Panc1 (cell line): ENCODE measurements around the gene HAUS8. TPM values are rescaled to one million over a fixed set of nuclear protein-coding genes. Genes with fewer than 3 reads are reported as not detected.

ENCODE experiments used
- ATAC-seq: fragments of 200-7000 bp; cut with Tn5 transposase; 2 replicates; pipeline ENCODE4 v1.9.1; 2020; ENCODE audit warnings: mild to moderate bottlenecking, moderate library complexity
- BruUV-seq: library from RNA; stranded (reverse); fragments of 400-500 nt; replicated peaks from 2 replicates; lab custom pipeline; 2021; lab: Mats Ljungman, UMichigan
- CTCF ChIA-PET: fragments of 300-600 bp; sonication (Branson Sonifier 250); formaldehyde crosslinking; loops from one replicate; lab custom pipeline; 2022; ENCODE audit warnings: antibody characterized with exemption; lab: Charles Lee
- POLR2A ChIA-PET: fragments of 300-600 bp; sonication (Branson Sonifier 250); formaldehyde crosslinking; loops from one replicate; lab custom pipeline; 2022; ENCODE audit warnings: antibody characterized with exemption; lab: Charles Lee
- DNase-seq: peaks from one replicate; pipeline ENCODE4 v3.0.0-alpha.2; 2010; ENCODE audit warnings: low read depth, low spot score
- H3K27ac ChIP-seq: 2 replicates; pipeline ENCODE4 v1.5.1; 2011; ENCODE audit warnings: mild to moderate bottlenecking, low read length, inconsistent platforms
- H3K27me3 ChIP-seq: fragments of 200-500 bp; sonication (Bioruptor generic); 2 replicates; pipeline ENCODE4 v1.6.0; 2014; ENCODE audit warnings: low read length, inconsistent platforms; ENCODE audit not compliant: control insufficient read depth, insufficient read depth
- H3K36me3 ChIP-seq: fragments of 200-500 bp; sonication (Bioruptor generic); 2 replicates; pipeline ENCODE4 v1.5.1; 2014; ENCODE audit warnings: inconsistent platforms, mild to moderate bottlenecking, low read length, moderate library complexity; ENCODE audit not compliant: control insufficient read depth, insufficient read depth
- H3K4me1 ChIP-seq: 2 replicates; pipeline ENCODE4 v1.5.1; 2011; ENCODE audit warnings: inconsistent platforms, mild to moderate bottlenecking, low read length, moderate library complexity; ENCODE audit not compliant: control insufficient read depth, insufficient read depth
- H3K4me3 ChIP-seq, 2 experiments: 2 replicates each; pipeline ENCODE4 v1.5.1; 2011 to 2012; ENCODE audit warnings: low read depth in 2 of 2, low read length in 2 of 2, mild to moderate bottlenecking in 2 of 2, inconsistent platforms in 1 of 2, moderate library complexity in 1 of 2
- H3K9me3 ChIP-seq: fragments of 200-500 bp; sonication (Bioruptor generic); 2 replicates; pipeline ENCODE4 v1.5.1; 2014; ENCODE audit warnings: low read depth, mild to moderate bottlenecking, inconsistent platforms, low read length, moderate library complexity; ENCODE audit not compliant: control insufficient read depth, insufficient read depth
- CTCF ChIP-seq: fragments of 450-650 bp; IDR thresholded peaks from 2 replicates; pipeline ENCODE4 v1.5.1; 2017; ENCODE audit warnings: mild to moderate bottlenecking
- POLR2AphosphoS5 ChIP-seq: IDR thresholded peaks from 2 replicates; pipeline ENCODE4 v1.6.1; 2012; ENCODE audit warnings: mild to moderate bottlenecking, low read depth, low read length, moderate library complexity
- REST ChIP-seq, 2 experiments: IDR thresholded peaks; 2 replicates each; pipeline ENCODE4 v1.6.1; 2011 to 2012; ENCODE audit warnings: low read depth in 2 of 2, control low read depth in 1 of 2, low read length in 1 of 2, mild to moderate bottlenecking in 1 of 2, moderate library complexity in 1 of 2; ENCODE audit not compliant: insufficient read depth in 1 of 2
- SIN3A ChIP-seq: IDR thresholded peaks from 2 replicates; pipeline ENCODE4 v1.6.1; 2012; ENCODE audit warnings: low read depth, mild to moderate bottlenecking, low read length, moderate library complexity, borderline replicate concordance; ENCODE audit not compliant: insufficient read depth
- TCF7L2 ChIP-seq: IDR thresholded peaks from 2 replicates; pipeline ENCODE4 v1.6.1; 2011; ENCODE audit warnings: mild to moderate bottlenecking, low read depth, low read length, inconsistent platforms
- in situ Hi-C: cut with HindIII; loops from 2 replicates; pipeline ENCODE4 v1.10.0; 2016; ENCODE audit warnings: low sequenced_read_pairs, low pct_unique_long_range_greater_than_20kb
- intact Hi-C: fragments of 100-400 bp; cut with micrococcal nuclease; formaldehyde crosslinking; loops from one replicate; pipeline ENCODE4 v1.10.0; 2022; ENCODE audit not compliant: unreplicated experiment
- total RNA-seq: library from RNA; stranded (reverse); gene quantifications from one replicate; pipeline ENCODE4 v1.2.1, GENCODE V29; 2021; ENCODE audit not compliant: unreplicated experiment

The HAUS8 gene
- total RNA-seq, 1 experiment from 2014 or later = 18.2 TPM

- intact Hi-C loops = no loop called here
Observed at GRCh38 chr19:17063428-17063827, 11.8 kb downstream of the HAUS8 start.

GRCh38 chr19:17061691-17062090 is 13.6 kb downstream of the HAUS8 start:
- Histone ChIP-seq H3K36me3 (no peaks in the 10 kb centered on the region; the same call in 1 of the 2 replicates), H3K27me3 (no peaks in the 10 kb centered on the region), H3K4me1 (no peaks in the 10 kb centered on the region), H3K4me3 (no peak overlapping the region), H3K9me3 (no peaks in the 10 kb centered on the region), H3K27ac (no peak overlapping the region)
- TF ChIP-seq REST (IDR thresholded peaks at IDR 0.05; ENCODE audit: insufficient read depth in 1 of 2, low read depth in 2 of 2, low read length in 1 of 2) (no peak), SIN3A (no peak), TCF7L2 (no peak), POLR2AphosphoS5 (no peak), CTCF (no peak)
- in situ Hi-C loops = no loop called here
- POLR2A ChIA-PET = no interaction called here
- DNase-seq (no peak), ATAC-seq (no peak)
- no TSS peak for BruUV-seq
- intact Hi-C loops = no loop called here
- CTCF ChIA-PET = no interaction called here

More at GRCh38 chr19:17063428-17063827, 11.8 kb downstream of the HAUS8 start:
- no TSS peak for BruUV-seq
- no peaks in the 10 kb centered on the region for H3K27me3 ChIP-seq
- H3K36me3 ChIP-seq = no peaks in the 10 kb centered on the region; the same call in 1 of the 2 replicates
- H3K4me3 ChIP-seq = no peak overlapping the region
- H3K9me3 ChIP-seq = no peaks in the 10 kb centered on the region
- ATAC-seq = no peak
- CTCF ChIA-PET = no interaction called here
- no peaks in the 10 kb centered on the region for H3K4me1 ChIP-seq
- TF ChIP-seq TCF7L2 (no peak), SIN3A (no peak)
- POLR2A ChIA-PET = no interaction called here
- no peak overlapping the region for H3K27ac ChIP-seq
- in situ Hi-C loops = no loop called here
- DNase-seq = no peak

GRCh38 chr19:17061205-17061604 is 14.0 kb downstream of the HAUS8 start:
- H3K4me1 ChIP-seq = no peaks in the 10 kb centered on the region
- CTCF ChIA-PET = no interaction called here

More at GRCh38 chr19:17061205-17061604, 14.0 kb downstream of the HAUS8 start:
- DNase-seq (no peak), ATAC-seq (no peak)
- in situ Hi-C loops = no loop called here
- TF ChIP-seq SIN3A (no peak), TCF7L2 (no peak), POLR2AphosphoS5 (no peak), REST (IDR thresholded peaks at IDR 0.05; ENCODE audit: insufficient read depth in 1 of 2, low read depth in 2 of 2, low read length in 1 of 2) (no peak), CTCF (no peak)
- Histone ChIP-seq H3K27ac (no peak overlapping the region), H3K27me3 (no peaks in the 10 kb centered on the region), H3K36me3 (no peaks in the 10 kb centered on the region), H3K4me3 (no peak overlapping the region), H3K9me3 (no peaks in the 10 kb centered on the region)
- POLR2A ChIA-PET = no interaction called here
- no TSS peak for BruUV-seq
- intact Hi-C loops = no loop called here
